ENCODE measurements around the gene OR9A4.

OR9A4 gene

DNA sequence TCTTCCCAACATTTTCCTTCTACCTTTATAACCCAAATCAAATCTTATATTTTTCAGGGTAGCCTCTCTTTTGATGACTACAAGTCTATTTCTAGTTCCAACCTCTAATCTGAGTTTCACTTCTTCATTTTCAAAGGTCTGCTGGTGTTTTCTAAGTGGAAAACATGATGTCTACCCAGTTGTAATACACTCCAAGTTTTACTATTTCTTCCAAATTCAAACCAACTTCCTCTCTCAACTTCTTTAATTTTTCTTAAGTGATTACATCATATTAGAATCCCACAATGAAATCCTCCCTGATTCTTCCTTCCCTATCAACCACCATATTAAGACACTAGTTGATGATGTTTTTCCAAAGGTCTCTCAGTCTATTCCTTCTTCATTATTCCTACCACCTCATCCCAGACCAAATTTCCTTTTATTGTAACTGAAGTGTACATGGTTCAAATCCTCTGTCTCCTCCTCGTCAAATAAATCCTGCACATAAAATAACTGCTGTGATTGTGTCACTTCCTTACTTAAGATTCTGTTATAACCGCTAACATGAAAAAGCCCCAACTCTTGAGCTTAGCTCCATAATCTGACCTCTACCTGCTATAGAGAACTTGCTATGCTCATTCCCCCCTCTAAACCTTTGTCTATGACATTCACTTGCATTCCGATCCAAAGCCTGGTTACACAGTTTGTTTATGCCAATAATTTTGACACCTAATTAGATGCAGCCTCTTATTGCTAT, 44.7 kb downstream of the OR9A4 start:
- TF ChIP-seq POLR2A (IDR thresholded peaks at IDR 0.05; ENCODE audit: low read length) (no peak), GATA1 (IDR thresholded peaks at IDR 0.05; ENCODE audit: low read depth, low read length) (no peak)
- no peak for DNase-seq

All from erythroblast (primary cell).